Lower leg skin (tissue), 3 donors: ENCODE results near the gene CIAO1.

ENCODE experiments used
- CTCF ChIP-seq, 3 donors: fragments of 450-650 bp; IDR thresholded peaks; one replicate each; pipeline ENCODE4 v1.5.1; 2016; ENCODE audit warnings: antibody characterized with exemption in 3 of 3, mild to moderate bottlenecking in 3 of 3, moderate library complexity in 2 of 3
- POLR2A ChIP-seq, 2 donors: fragments of 450-650 bp; IDR thresholded peaks; one replicate each; pipeline ENCODE4 v1.6.1; 2016 to 2017; ENCODE audit warnings: antibody characterized with exemption in 2 of 2, mild to moderate bottlenecking in 1 of 2, moderate library complexity in 1 of 2

GRCh38 chr2:96274355-96275056 is 8.5 kb downstream of the CIAO1 start:
- TF ChIP-seq POLR2A (IDR thresholded peaks at IDR 0.05), result no peak
- TF ChIP-seq CTCF (IDR thresholded peaks at IDR 0.05), result no peak
